Colon (tissue), 2 donors: ENCODE results near the gene SNRNP48.

Source experiments
- FAIRE-seq: peaks from 2 replicates; lab custom pipeline; 2012; peaks lifted over from hg19 to GRCh38; lab: Jason Lieb, UNC
- donor health status: control.
- donor health status: control.

Gene SNRNP48

DNA sequence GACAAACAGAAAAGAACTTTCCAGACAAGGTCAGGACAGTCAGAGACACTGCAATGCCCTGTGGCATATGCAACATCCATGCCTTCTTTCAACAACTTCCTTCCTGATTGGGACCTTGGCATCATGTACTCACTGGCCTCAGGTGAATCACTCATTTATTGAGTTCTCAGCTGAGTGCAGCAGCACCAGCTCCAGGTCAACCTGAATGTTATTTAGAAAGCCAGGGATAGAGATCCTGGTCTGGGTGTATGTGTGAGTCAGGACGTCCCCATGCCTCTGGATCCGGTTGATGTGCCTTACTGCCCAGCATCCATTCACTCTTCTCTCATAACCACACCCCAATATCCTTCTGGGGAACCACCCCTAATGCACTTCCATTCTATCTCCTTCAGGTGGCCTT is 54.4 kb downstream of the SNRNP48 start:
- FAIRE-seq: no peak

DNA sequence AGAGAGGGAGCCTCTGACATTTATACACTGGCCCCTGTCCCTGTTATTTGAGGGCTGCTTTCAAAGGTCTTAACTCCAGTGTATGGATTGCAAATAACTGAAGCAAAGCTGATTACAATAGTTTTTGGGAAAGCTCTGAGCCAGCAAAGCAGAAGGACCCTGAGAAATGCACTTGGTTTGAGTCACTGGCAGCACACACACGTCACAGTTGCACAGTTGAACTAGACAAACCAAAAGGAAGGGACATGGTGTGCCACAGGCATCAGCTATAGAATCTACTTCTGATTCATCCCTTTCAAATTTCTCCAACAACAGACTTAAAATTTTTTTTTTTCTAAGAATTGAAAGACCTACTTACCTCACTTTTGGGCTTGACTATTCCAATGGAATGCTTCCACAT is 56.4 kb downstream of the SNRNP48 start:
- FAIRE-seq: no peak

DNA sequence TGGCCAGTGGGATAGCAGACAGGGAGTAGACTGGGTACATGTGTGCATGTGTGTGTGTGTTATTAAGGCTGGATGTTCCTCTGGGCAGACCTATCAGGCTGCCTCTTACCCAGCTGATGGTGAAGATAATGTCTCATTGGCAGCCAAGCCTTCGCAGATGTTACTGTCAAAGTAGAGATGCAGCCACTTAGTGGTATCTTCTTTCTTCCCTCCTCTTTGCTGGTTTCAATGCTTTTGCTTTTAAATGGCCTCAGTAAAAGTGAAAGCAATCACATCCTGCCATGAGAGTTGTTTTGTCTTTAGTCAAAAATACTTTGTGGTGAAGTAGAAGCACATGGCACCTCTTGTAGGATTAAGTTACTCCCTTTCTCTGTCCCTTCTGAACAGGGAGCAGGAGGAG is 57.5 kb downstream of the SNRNP48 start:
- no peak for FAIRE-seq

DNA sequence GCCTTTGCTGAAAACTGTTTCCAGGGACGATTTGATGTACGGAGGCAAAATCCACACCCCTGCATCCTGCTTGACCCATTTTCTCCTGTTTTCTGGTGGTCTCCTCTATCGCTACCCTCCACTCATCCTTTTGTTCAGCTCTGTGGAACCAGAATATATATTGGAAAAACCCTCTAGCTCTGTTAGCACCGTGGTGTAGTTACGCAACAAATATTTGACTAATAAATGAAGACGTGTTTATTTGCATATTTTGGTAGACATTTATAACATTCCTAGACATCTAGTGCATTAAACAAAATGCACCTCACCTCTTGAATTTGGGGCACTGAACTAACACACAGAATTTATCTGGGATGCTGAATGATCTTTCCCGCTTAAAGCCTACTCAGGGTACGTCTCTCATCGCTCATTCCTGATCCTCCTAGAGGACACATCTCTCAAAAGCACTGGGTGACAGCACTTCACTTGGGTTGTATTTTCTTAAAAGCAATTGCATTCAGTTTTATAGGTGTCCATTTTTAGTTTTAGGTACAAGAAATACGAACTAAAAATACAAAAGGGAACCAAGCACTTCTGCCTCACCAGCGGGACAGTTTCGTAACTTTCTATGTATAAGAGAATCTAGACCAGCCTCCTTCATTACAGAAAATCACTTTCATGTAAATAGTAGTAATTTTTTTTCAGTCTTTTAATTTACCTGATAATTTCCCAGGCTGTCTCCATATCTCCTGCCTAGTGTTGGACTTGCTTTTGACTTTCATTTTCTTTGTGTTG is 59.2 kb downstream of the SNRNP48 start:
- no peak for FAIRE-seq

DNA sequence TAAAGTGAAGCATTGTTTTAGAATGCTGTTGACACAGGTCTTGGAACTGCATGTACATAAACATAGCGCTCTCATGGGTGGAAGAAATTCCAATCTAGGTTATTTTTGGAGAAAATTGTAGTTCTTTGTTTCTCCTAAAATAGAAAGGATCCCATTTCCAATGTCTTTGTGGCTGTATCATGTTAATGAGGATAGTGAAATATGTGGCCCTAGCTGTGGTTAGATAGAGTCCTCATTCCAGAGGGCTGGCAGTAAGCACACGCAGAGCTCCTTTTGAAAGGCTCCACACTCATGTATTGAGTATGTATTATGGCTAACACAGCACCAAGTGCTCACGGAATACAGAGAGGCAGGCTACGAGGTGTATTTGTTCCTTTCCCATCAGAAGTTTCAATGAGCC is 60.9 kb downstream of the SNRNP48 start:
- FAIRE-seq: no peak

DNA sequence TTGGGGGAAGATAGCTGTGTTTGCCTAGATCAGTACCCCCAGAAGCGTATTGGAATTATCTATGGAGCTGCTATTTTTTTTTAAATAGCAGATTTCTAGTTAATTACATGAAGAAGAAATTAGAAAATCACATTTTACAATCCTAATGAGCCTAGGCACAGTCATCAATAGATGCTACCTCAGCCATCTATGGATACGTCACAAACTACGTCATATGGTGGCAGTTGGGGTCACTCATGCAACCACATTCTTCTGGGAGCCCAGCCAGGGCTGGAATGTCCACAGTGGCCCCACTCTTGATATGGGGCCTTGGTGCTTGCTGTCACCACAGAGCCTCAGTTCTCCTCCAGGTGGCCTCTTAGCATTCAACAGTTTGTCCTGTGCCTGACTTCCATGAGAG is 63.0 kb downstream of the SNRNP48 start:
- no peak for FAIRE-seq

DNA sequence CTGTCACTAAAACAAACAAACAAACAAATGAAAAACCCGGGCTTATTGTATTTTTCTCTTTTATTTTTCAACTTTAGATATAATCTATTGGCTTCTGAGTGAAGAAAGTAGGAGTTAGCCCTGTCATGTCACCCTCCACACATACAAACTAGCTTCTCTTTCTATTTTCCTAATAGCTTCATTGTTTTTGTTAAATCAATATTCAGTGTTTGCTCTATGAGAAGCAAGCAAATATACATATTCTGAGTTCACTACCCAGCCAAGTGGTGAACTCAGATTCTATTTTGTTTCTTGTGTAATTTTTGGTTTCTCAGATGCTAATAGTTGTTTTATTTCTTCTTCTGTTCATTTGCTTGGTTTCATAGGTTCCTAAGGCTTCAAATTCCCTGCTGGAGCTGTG is 66.4 kb downstream of the SNRNP48 start:
- FAIRE-seq: no peak

DNA sequence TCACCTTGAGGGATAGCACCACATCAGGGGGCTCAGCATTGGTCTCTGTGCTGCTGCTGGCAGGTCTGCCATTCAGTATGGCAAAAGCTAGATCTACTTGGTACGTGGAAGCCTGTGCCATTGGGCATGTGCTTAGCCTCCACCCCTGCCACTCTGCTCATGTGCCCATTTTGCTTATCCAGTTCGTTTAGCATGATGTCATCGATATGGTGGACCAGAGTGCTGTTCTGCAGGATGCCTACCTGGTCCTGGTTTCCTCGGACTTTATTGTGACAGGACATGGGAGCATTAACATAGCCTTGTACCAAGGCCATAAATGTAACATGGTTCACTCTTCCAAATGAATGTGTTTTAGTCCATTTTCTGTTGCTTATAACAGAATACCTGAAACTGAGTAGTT is 68.5 kb downstream of the SNRNP48 start:
- no peak for FAIRE-seq

DNA sequence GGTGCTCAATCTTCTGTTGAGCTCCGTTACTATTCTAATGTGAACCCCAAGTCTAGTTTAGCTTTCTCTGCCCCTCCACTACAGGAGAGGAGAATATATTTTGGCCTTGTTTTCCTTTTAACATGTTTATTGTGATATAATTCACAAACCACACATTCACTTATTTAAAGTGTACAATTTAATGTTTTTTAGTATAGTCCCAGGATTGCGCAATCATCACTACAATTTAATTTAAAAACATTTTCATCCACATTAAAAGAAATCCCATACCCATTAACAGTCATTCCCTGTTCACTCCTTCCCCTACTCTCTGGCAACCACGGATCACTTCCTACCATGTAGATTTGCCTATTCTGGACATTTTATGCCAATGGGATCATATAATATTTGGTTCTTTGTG is 71.4 kb downstream of the SNRNP48 start:
- FAIRE-seq: no peak
